Left ventricle myocardium inferior (tissue), 1 donor: Measurements from ENCODE around the gene IL18RAP. TPM values are rescaled to one million over a fixed set of nuclear protein-coding genes. Genes with fewer than 3 reads are reported as not detected.

ENCODE experiments used
- DNase-seq: peaks from one replicate; pipeline ENCODE4 v3.0.0-alpha.2; 2020
- H3K27ac ChIP-seq: fragments of 200-600 bp; replicated peaks from 2 replicates; pipeline ENCODE4 v1.8.0; 2021
- H3K27me3 ChIP-seq: fragments of 200-600 bp; 2 replicates; pipeline ENCODE4 v1.8.0; 2021; ENCODE audit warnings: low read depth
- H3K36me3 ChIP-seq: fragments of 200-600 bp; 2 replicates; pipeline ENCODE4 v1.8.0; 2021
- H3K4me1 ChIP-seq: fragments of 200-600 bp; 2 replicates; pipeline ENCODE4 v1.8.0; 2021
- H3K4me3 ChIP-seq: fragments of 200-600 bp; 2 replicates; pipeline ENCODE4 v1.8.0; 2021; ENCODE audit warnings: mild to moderate bottlenecking, moderate library complexity
- H3K9me3 ChIP-seq: fragments of 200-600 bp; replicated peaks from 2 replicates; pipeline ENCODE4 v1.8.0; 2021
- CTCF ChIP-seq: fragments of 200-600 bp; IDR thresholded peaks from 2 replicates; pipeline ENCODE4 v1.8.0; 2021; ENCODE audit warnings: antibody characterized with exemption, mild to moderate bottlenecking, borderline replicate concordance
- intact Hi-C: fragments of 100-400 bp; cut with micrococcal nuclease; formaldehyde crosslinking; loops from one replicate; pipeline ENCODE4 v1.11.0; 2022
- long read RNA-seq: library from polyadenylated mRNA; unstranded; transcript quantifications from one replicate; pipeline ENCODE4 v2.0.0, GENCODE V29; 2021
- total RNA-seq: library from RNA; stranded (reverse); fragmentation: NEBNext Ultra II Directional; extraction: Animal tissue kit (Norgen Biotek cat#: 25700); gene quantifications from one replicate; pipeline ENCODE4 v1.2.1, GENCODE V29; 2021
- donor health status: DM: no; HTN: yes; CAD: no; lungs with severe emphysema.

Gene IL18RAP
- total RNA-seq, result 0.30 TPM
- long read RNA-seq, result 0 reads

- Histone ChIP-seq H3K36me3 (no peaks in the 10 kb centered on the region), H3K27me3 (peaks cover 33% of the 10 kb centered on the region), H3K4me1 (no peaks in the 10 kb centered on the region), H3K4me3 (no peak within 1 kb of the TSS), H3K27ac (no peak within 1 kb of the TSS), H3K9me3 (peaks cover 5% of the 10 kb centered on the region)
- intact Hi-C loops, result no loop called here
- DNase-seq, result no peak
- no peak for TF ChIP-seq CTCF
These were observed at the start of gene IL18RAP for GRCh38 chr2:102422910-102423309. Gene IL18RAP (plus strand): TSS chr2:102423160. CDS start chr2:102423278, 118 bp downstream.

GRCh38 chr2:102376052-102376591 is 46.8 kb upstream of the IL18RAP start:
- Histone ChIP-seq H3K4me1 (no peaks in the 10 kb centered on the region), H3K4me3 (no peak overlapping the region), H3K9me3 (no peaks in the 10 kb centered on the region), H3K27ac (no peak overlapping the region), H3K36me3 (no peaks in the 10 kb centered on the region), H3K27me3 (no peaks in the 10 kb centered on the region)
- intact Hi-C loops, result no loop called here
- no peak for DNase-seq
- no peak for TF ChIP-seq CTCF

- TF ChIP-seq CTCF, result no peak
- DNase-seq, result no peak
- H3K27ac ChIP-seq, result no peak overlapping the region
- peaks cover 21% of the 10 kb centered on the region for H3K36me3 ChIP-seq
- H3K4me3 ChIP-seq, result no peak overlapping the region
- no peaks in the 10 kb centered on the region for H3K27me3 ChIP-seq
- intact Hi-C loops, result no loop called here
- H3K9me3 ChIP-seq, result peaks cover 41% of the 10 kb centered on the region
- no peaks in the 10 kb centered on the region for H3K4me1 ChIP-seq
These were observed 39.2 kb upstream of the IL18RAP start for GRCh38 chr2:102383722-102384121.

GRCh38 chr2:102385522-102385921 is 37.4 kb upstream of the IL18RAP start:
- no peaks in the 10 kb centered on the region for H3K4me1 ChIP-seq
- H3K4me3 ChIP-seq, result no peak overlapping the region
- no peak overlapping the region for H3K27ac ChIP-seq
- no peaks in the 10 kb centered on the region for H3K27me3 ChIP-seq
- no peak for TF ChIP-seq CTCF
- H3K36me3 ChIP-seq, result peaks cover 21% of the 10 kb centered on the region
- no peak for DNase-seq
- intact Hi-C loops, result no loop called here
- peaks cover 41% of the 10 kb centered on the region for H3K9me3 ChIP-seq

GRCh38 chr2:102386004-102386403 is 37.0 kb upstream of the IL18RAP start:
- TF ChIP-seq CTCF, result no peak
- intact Hi-C loops, result no loop called here
- no peak overlapping the region for H3K4me3 ChIP-seq
- peaks cover 21% of the 10 kb centered on the region for H3K36me3 ChIP-seq
- H3K4me1 ChIP-seq, result no peaks in the 10 kb centered on the region
- H3K9me3 ChIP-seq, result peaks cover 41% of the 10 kb centered on the region
- H3K27ac ChIP-seq, result no peak overlapping the region
- DNase-seq, result no peak
- no peaks in the 10 kb centered on the region for H3K27me3 ChIP-seq
